ENCODE measurements around the gene ZNF101. TPM values are rescaled to one million over a fixed set of nuclear protein-coding genes. Genes with fewer than 3 reads are reported as not detected.

The ZNF101 gene
- total and polyA plus RNA-seq, 2 of the 4 experiments (the other 2 are of a cell fraction) = 2.8 to 7.3 TPM

DNA sequence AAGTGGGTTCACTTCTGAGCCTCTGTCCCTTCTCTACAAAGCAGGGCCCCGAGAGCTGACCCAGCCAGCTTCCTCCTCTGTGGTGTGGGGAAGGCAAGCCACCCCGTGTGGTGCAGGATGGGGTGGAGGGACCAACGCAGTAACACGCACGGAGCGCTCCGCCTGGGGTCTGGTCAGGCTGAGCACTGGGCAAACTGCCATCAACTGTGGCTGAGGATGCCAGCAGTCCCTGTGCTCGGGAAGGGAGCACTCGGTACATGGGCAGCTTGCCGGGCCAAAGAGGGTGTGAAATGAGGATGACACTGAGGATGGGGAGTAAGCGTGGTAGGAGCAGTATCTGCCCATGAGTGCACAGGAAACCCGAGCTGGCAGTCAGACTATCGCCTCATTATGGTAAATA, 17.6 kb upstream of the ZNF101 start:
- no peak overlapping the region for H3K9ac ChIP-seq (ENCODE audit: low read depth, low read length)
- no peak overlapping the region for H2BK15ac ChIP-seq (ENCODE audit: low read depth, low read length)
- H2BK120ac ChIP-seq (ENCODE audit: low read depth, low read length) = no peak overlapping the region
- no peak overlapping the region for H3K18ac ChIP-seq (ENCODE audit: low read depth, low read length)
- no peak overlapping the region for H3K4ac ChIP-seq (ENCODE audit: low read depth, low read length)
- no peak overlapping the region for H2BK5ac ChIP-seq (ENCODE audit: low read depth, low read length, poor library complexity, severe bottlenecking)
- in situ Hi-C loops (cut with MboI; ENCODE audit: low sequenced_read_pairs) = no loop called here
- ChIA-PET POLR2A (ENCODE audit: unreplicated experiment) (no interaction called here), CTCF (no interaction called here)
- H3K27ac ChIP-seq (ENCODE audit: insufficient read depth, low read length) = no peak overlapping the region
- no peaks in the 10 kb centered on the region for H3K9me3 ChIP-seq (ENCODE audit: control insufficient read depth, insufficient read depth, low read length)
- intact Hi-C loops (cut with micrococcal nuclease) = no loop called here
- TF ChIP-seq SMC3 (IDR thresholded peaks at IDR 0.05; ENCODE audit: low read depth, low read length) = no peak
- TF ChIP-seq RCOR1 (IDR thresholded peaks at IDR 0.05; ENCODE audit: insufficient replicate concordance, low read length) = no peak
- TF ChIP-seq BHLHE40 (IDR thresholded peaks at IDR 0.05; ENCODE audit: low read depth, low read length) = no peak
- TF ChIP-seq FOS (IDR thresholded peaks at IDR 0.05; ENCODE audit: low read depth, low read length) = no peak
- TF ChIP-seq, protein P1, sequence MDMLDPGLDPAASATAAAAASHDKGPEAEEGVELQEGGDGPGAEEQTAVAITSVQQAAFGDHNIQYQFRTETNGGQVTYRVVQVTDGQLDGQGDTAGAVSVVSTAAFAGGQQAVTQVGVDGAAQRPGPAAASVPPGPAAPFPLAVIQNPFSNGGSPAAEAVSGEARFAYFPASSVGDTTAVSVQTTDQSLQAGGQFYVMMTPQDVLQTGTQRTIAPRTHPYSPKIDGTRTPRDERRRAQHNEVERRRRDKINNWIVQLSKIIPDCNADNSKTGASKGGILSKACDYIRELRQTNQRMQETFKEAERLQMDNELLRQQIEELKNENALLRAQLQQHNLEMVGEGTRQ (IDR thresholded peaks at IDR 0.05; ENCODE audit: low read depth, low read length) = no peak
- TF ChIP-seq MAFK (IDR thresholded peaks at IDR 0.05; ENCODE audit: low read depth, low read length) = no peak
- no peak for TF ChIP-seq CEBPB (IDR thresholded peaks at IDR 0.05; ENCODE audit: low read depth, low read length)
- TF ChIP-seq NFE2L2 (IDR thresholded peaks at IDR 0.05; ENCODE audit: low read depth, low read length) = no peak
- TF ChIP-seq, protein P2, sequence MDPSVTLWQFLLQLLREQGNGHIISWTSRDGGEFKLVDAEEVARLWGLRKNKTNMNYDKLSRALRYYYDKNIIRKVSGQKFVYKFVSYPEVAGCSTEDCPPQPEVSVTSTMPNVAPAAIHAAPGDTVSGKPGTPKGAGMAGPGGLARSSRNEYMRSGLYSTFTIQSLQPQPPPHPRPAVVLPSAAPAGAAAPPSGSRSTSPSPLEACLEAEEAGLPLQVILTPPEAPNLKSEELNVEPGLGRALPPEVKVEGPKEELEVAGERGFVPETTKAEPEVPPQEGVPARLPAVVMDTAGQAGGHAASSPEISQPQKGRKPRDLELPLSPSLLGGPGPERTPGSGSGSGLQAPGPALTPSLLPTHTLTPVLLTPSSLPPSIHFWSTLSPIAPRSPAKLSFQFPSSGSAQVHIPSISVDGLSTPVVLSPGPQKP (IDR thresholded peaks at IDR 0.05; ENCODE audit: borderline replicate concordance, low read depth, low read length) = no peak
- H2BK20ac ChIP-seq (ENCODE audit: low read depth, low read length) = no peak overlapping the region
- peaks cover 0 to 3% of the 10 kb centered on the region in 2 experiments; a peak in 1 of 4 replicates for H3K79me1 ChIP-seq (ENCODE audit: low read depth in 1 of 2, low read length in 2 of 2)
- dilution Hi-C loops (cut with HindIII; ENCODE audit: low sequenced_read_pairs, unreplicated experiment) = no loop called here
- no peak for ATAC-seq (ENCODE audit: low read depth)
- H4K20me1 ChIP-seq (ENCODE audit: insufficient read depth, low read length) = no peaks in the 10 kb centered on the region
- no peak overlapping the region for H2AK5ac ChIP-seq (ENCODE audit: low read depth, low read length)
- no peak overlapping the region for H3K4me2 ChIP-seq (ENCODE audit: low read depth, low read length)
- H2AK9ac ChIP-seq (replicated peaks; ENCODE audit: low read depth, low read length, poor library complexity) = no peak overlapping the region
- H4K91ac ChIP-seq (ENCODE audit: insufficient read depth, low read depth, low read length) = no peak overlapping the region
- no peak for DNase-seq
- no peaks in the 10 kb centered on the region; the same call in 1 of the 2 replicates for H3K9me1 ChIP-seq (ENCODE audit: insufficient read depth, low read length)
- H3K56ac ChIP-seq (ENCODE audit: extremely low read depth, insufficient read depth, low read length) = no peak overlapping the region
- H3K36me3 ChIP-seq (ENCODE audit: control insufficient read depth, insufficient read depth, low read length) = peaks cover 80% of the 10 kb centered on the region
- no peak overlapping the region for H3K23ac ChIP-seq (ENCODE audit: low read depth, low read length)
- no peak overlapping the region for H4K8ac ChIP-seq (ENCODE audit: low read depth in 2 of 2, low read length in 2 of 2)
- no peak overlapping the region for H4K5ac ChIP-seq (ENCODE audit: low read depth, low read length)
- H3K14ac ChIP-seq (replicated peaks; ENCODE audit: low read depth, low read length) = no peak overlapping the region
- no peak overlapping the region for H3K4me3 ChIP-seq (ENCODE audit: insufficient read depth, low read depth, low read length)
- H3K4me1 ChIP-seq (ENCODE audit: control insufficient read depth, insufficient read depth, low read length) = no peaks in the 10 kb centered on the region
- WGBS, 2 experiments (ENCODE audit: extremely low coverage in 2 of 2, insufficient read length in 1 of 2) = 88% methylated on average over 2 of the region's 13 CpGs; no CpG with 5 or more reads in 1 of the 2 experiments
- no peak overlapping the region for H2AFZ ChIP-seq (replicated peaks; ENCODE audit: low read length, poor library complexity)
- BruUV-seq (replicated peaks) = no TSS peak
- no peaks in the 10 kb centered on the region for H3K27me3 ChIP-seq (ENCODE audit: control insufficient read depth, insufficient read depth, low read length)
